GM23338 (cell line): ENCODE results near the gene RADIL. TPM values are rescaled to one million over a fixed set of nuclear protein-coding genes. Genes with fewer than 3 reads are reported as not detected.
A peak's percentile ranks its signal among the peaks of the same experiment; 100 is the strongest.

Source experiments
- ATAC-seq: fragments of 200-7000 bp; cut with Tn5 transposase; 3 replicates; pipeline ENCODE4 v1.9.1; 2020
- DNase-seq: peaks from one replicate; pipeline ENCODE4 v3.0.0-alpha.2; 2015; ENCODE audit warnings: low spot score
- H2AFZ ChIP-seq: fragments of 200-600 bp; sonication (generic); 2 replicates; pipeline ENCODE4 v1.8.0; 2016; ENCODE audit warnings: antibody characterized with exemption, mild to moderate bottlenecking, moderate library complexity
- H3F3A ChIP-seq: fragments of 200-600 bp; sonication (generic); replicated peaks from 2 replicates; pipeline ENCODE4 v1.8.0; 2017; ENCODE audit warnings: antibody characterized with exemption, mixed run types, low read depth
- H3K27ac ChIP-seq: fragments of 200-600 bp; sonication (generic); 2 replicates; pipeline ENCODE4 v1.6.1; 2016; ENCODE audit warnings: low read depth
- H3K27me3 ChIP-seq: fragments of 200-600 bp; sonication (generic); 2 replicates; pipeline ENCODE4 v1.8.0; 2016; ENCODE audit warnings: mild to moderate bottlenecking, mixed run types, moderate library complexity; ENCODE audit not compliant: insufficient read depth
- H3K36me3 ChIP-seq: fragments of 200-600 bp; sonication (generic); 2 replicates; pipeline ENCODE4 v1.8.0; 2016; ENCODE audit warnings: mild to moderate bottlenecking; ENCODE audit not compliant: insufficient read depth
- H3K4me1 ChIP-seq: fragments of 200-600 bp; sonication (generic); 2 replicates; pipeline ENCODE4 v1.8.0; 2016; ENCODE audit warnings: mild to moderate bottlenecking, moderate library complexity; ENCODE audit not compliant: insufficient read depth
- H3K4me2 ChIP-seq: fragments of 200-600 bp; sonication (generic); 2 replicates; pipeline ENCODE4 v1.7.1; 2017; ENCODE audit warnings: mixed run types
- H3K4me3 ChIP-seq: fragments of 200-600 bp; sonication (generic); 2 replicates; pipeline ENCODE4 v1.6.1; 2016; ENCODE audit warnings: mixed run types
- H3K79me2 ChIP-seq: fragments of 200-600 bp; sonication (generic); replicated peaks from 2 replicates; pipeline ENCODE4 v1.8.0; 2017; ENCODE audit warnings: mild to moderate bottlenecking; ENCODE audit not compliant: insufficient read depth
- H3K9me2 ChIP-seq: fragments of 200-600 bp; sonication (generic); 2 replicates; pipeline ENCODE4 v1.8.0; 2017; ENCODE audit not compliant: insufficient read depth
- H4K20me1 ChIP-seq: fragments of 200-600 bp; sonication (generic); replicated peaks from 2 replicates; pipeline ENCODE4 v1.8.0; 2017; ENCODE audit warnings: mild to moderate bottlenecking; ENCODE audit not compliant: insufficient read depth
- H3K27ac Mint-ChIP-seq: 2 replicates; pipeline ENCODE4 v1.8.0; 2020; ENCODE audit warnings: inconsistent platforms, mild to moderate bottlenecking, moderate library complexity, mixed read lengths
- H3K27me3 Mint-ChIP-seq: 3 replicates; pipeline ENCODE4 v1.8.0; 2022; ENCODE audit warnings: low read depth, mild to moderate bottlenecking, moderate library complexity, mixed read lengths, inconsistent platforms; ENCODE audit not compliant: insufficient read depth, poor library complexity
- H3K36me3 Mint-ChIP-seq: 3 replicates; pipeline ENCODE4 v1.8.0; 2021; ENCODE audit warnings: low read depth, mild to moderate bottlenecking, inconsistent platforms, moderate library complexity, mixed read lengths
- H3K4me1 Mint-ChIP-seq: 3 replicates; pipeline ENCODE4 v1.8.0; 2020; ENCODE audit warnings: mild to moderate bottlenecking, inconsistent platforms, mixed read lengths
- H3K4me3 Mint-ChIP-seq: 3 replicates; pipeline ENCODE4 v1.8.0; 2021; ENCODE audit warnings: moderate library complexity, mild to moderate bottlenecking, inconsistent platforms, mixed read lengths
- H3K9me3 Mint-ChIP-seq: 3 replicates; pipeline ENCODE4 v1.8.0; 2020; ENCODE audit warnings: moderate library complexity, mild to moderate bottlenecking, inconsistent platforms, mixed read lengths
- CREB1 ChIP-seq: fragments of 250-450 bp; sonication (Bioruptor Pico); IDR thresholded peaks from 2 replicates; pipeline ENCODE4 v1.5.0; 2020; ENCODE audit warnings: low read depth, mild to moderate bottlenecking, moderate library complexity
- CTCF ChIP-seq, 2 experiments: fragments of 200-600 bp in 1 of 2; sonication (generic) in 1 of 2; conservative IDR thresholded peaks; 2 replicates each; pipeline versions ENCODE4 v1.5.1 to v1.6.1; 2016 to 2017; ENCODE audit warnings: antibody characterized with exemption in 2 of 2, low read depth in 2 of 2, mild to moderate bottlenecking in 2 of 2, moderate library complexity in 1 of 2
- ETS1 ChIP-seq: IDR thresholded peaks from 2 replicates; pipeline ENCODE4 v1.6.1; 2016; ENCODE audit warnings: antibody characterized with exemption
- EZH2 ChIP-seq: fragments of 200-600 bp; sonication (generic); IDR thresholded peaks from one replicate; pipeline ENCODE4 v1.8.0; 2017; ENCODE audit warnings: antibody characterized with exemption, mild to moderate bottlenecking, low read depth; ENCODE audit not compliant: unreplicated experiment
- EZH2phosphoT487 ChIP-seq: fragments of 200-600 bp; sonication (generic); IDR thresholded peaks from one replicate; pipeline ENCODE4 v1.8.1; 2018; ENCODE audit warnings: antibody characterized with exemption; ENCODE audit not compliant: unreplicated experiment
- JUNB ChIP-seq: IDR thresholded peaks from one replicate; pipeline ENCODE4 v1.6.1; 2016; ENCODE audit warnings: antibody characterized with exemption; ENCODE audit not compliant: unreplicated experiment
- NANOG ChIP-seq: IDR thresholded peaks from 2 replicates; pipeline ENCODE4 v1.6.1; 2016; ENCODE audit warnings: antibody characterized with exemption, borderline replicate concordance
- POLR2AphosphoS5 ChIP-seq: IDR thresholded peaks from 2 replicates; pipeline ENCODE4 v1.6.1; 2016; ENCODE audit warnings: antibody characterized with exemption, low read depth
- REST ChIP-seq: IDR thresholded peaks from one replicate; pipeline ENCODE4 v1.6.1; 2018; ENCODE audit warnings: antibody characterized with exemption; ENCODE audit not compliant: unreplicated experiment
- STAT1 ChIP-seq: IDR thresholded peaks from one replicate; pipeline ENCODE4 v1.6.1; 2016; ENCODE audit warnings: antibody characterized with exemption; ENCODE audit not compliant: unreplicated experiment
- ZNF114 ChIP-seq: fragments of 250-450 bp; sonication (Bioruptor Pico); IDR thresholded peaks from 2 replicates; pipeline ENCODE4 v1.5.0; 2020; ENCODE audit warnings: mild to moderate bottlenecking, moderate library complexity
- ZNF331 ChIP-seq: fragments of 250-450 bp; sonication (Bioruptor Pico); IDR thresholded peaks from 2 replicates; pipeline ENCODE4 v1.5.0; 2020; ENCODE audit warnings: low read depth, mild to moderate bottlenecking, moderate library complexity
- ZNF462 ChIP-seq: fragments of 250-450 bp; sonication (Bioruptor Pico); IDR thresholded peaks from 2 replicates; pipeline ENCODE4 v1.5.0; 2020; ENCODE audit warnings: mild to moderate bottlenecking, moderate library complexity
- polyA plus RNA-seq: library from polyadenylated mRNA; unstranded; fragments of >200 nt; fragmentation: Nextera tagmentation; extraction: Ambion mirVana; gene quantifications from 2 replicates; pipeline ENCODE4 v1.2.1, GENCODE V29; 2016
- total RNA-seq: library from RNA; depleted of rRNA; stranded (reverse); fragments of >200 nt; shearing (Covaris generic); gene quantifications from 2 replicates; pipeline ENCODE4 v1.2.3, GENCODE V29; 2014

RADIL gene
- total and polyA plus RNA-seq, 2 experiments from 2014 or later: 4.3 to 9.8 TPM

- Mint-ChIP-seq H3K4me3 (peak overlapping the region; percentile 45; the same call in 1 of the 3 replicates), H3K27me3 (peaks cover 5% of the 10 kb centered on the region), H3K36me3 (0 out of 3 replicates have a peak, but pooled peaks cover 4% of the 10 kb centered on the region), H3K4me1 (no peaks in the 10 kb centered on the region), H3K27ac (no peak overlapping the region), H3K9me3 (peaks cover 16% of the 10 kb centered on the region; the same call in 2 of the 3 replicates)
- Histone ChIP-seq H3F3A (no peaks in the 10 kb centered on the region), H3K9me2 (no peaks in the 10 kb centered on the region), H2AFZ (peak overlapping the region; percentile 59; the same call in 1 of the 2 replicates), H3K27ac (no peak overlapping the region), H3K4me2 (peak overlapping the region; percentile 73), H3K4me1 (no peaks in the 10 kb centered on the region), H3K4me3 (peak overlapping the region; percentile 52), H3K36me3 (no peaks in the 10 kb centered on the region), H3K27me3 (peaks cover 9% of the 10 kb centered on the region; the same call in 1 of the 2 replicates), H4K20me1 (no peaks in the 10 kb centered on the region; the same call in 1 of the 2 replicates), H3K79me2 (no peaks in the 10 kb centered on the region)
- TF ChIP-seq ETS1 (no peak), ZNF462 (no peak), POLR2AphosphoS5 (no peak), EZH2phosphoT487 (no peak), REST (no peak), JUNB (no peak), STAT1 (no peak), ZNF331 (CRISPR knock-in tag) (no peak), EZH2 (no peak), CTCF (conservative IDR thresholded peaks at IDR 0.05; ENCODE audit: low read depth in 2 of 2) (no peak), CREB1 (no peak), NANOG (no peak), ZNF114 (CRISPR knock-in tag) (no peak)
- no peak for DNase-seq
- no peak for ATAC-seq
Observed at GRCh38 chr7:4862156-4862555, 21.4 kb downstream of the RADIL start.
